Adrenal gland (tissue), 12 donors: ENCODE results near the gene HOXA3. TPM values are rescaled to one million over a fixed set of nuclear protein-coding genes. Genes with fewer than 3 reads are reported as not detected.

Experiments used
- DNase-seq, 7 donors: peaks; one replicate each; pipeline ENCODE4 v3.0.0-alpha.2; 2019 to 2020
- H3K27ac ChIP-seq, 5 donors: fragments of 200-600 bp; sonication (generic) in 4 of 5; 1 replicate in 3 of 5; 2 replicates in 2 of 5; pipeline versions ENCODE4 v1.5.1 to v1.8.0; 2016 to 2020; ENCODE audit warnings: mild to moderate bottlenecking in 1 of 5
- H3K27me3 ChIP-seq: fragments of 200-600 bp; 2 replicates; pipeline ENCODE4 v1.8.0; 2021
- H3K36me3 ChIP-seq, 2 donors: fragments of 200-600 bp; replicated peaks in 1 of 2; 1 replicate in 1 of 2; 2 replicates in 1 of 2; pipeline versions ENCODE4 v1.5.1 to v1.8.0; 2018 to 2022
- H3K4me1 ChIP-seq, 2 donors: fragments of 200-600 bp; replicated peaks in 1 of 2; 1 replicate in 1 of 2; 2 replicates in 1 of 2; pipeline versions ENCODE4 v1.5.1 to v1.8.0; 2018 to 2021
- H3K4me3 ChIP-seq, 4 donors: fragments of 200-600 bp; sonication (generic) in 3 of 4; one replicate each; pipeline ENCODE4 v1.5.1; 2016 to 2018
- H3K9me3 ChIP-seq, 3 donors: fragments of 200-600 bp; sonication (generic) in 1 of 3; replicated peaks in 1 of 3; 1 replicate in 2 of 3; 2 replicates in 1 of 3; pipeline versions ENCODE4 v1.5.1 to v1.8.0; 2016 to 2021
- POLR2A ChIP-seq, 2 donors: fragments of 450-650 bp; IDR thresholded peaks; one replicate each; pipeline ENCODE4 v1.6.1; 2017; ENCODE audit warnings: antibody characterized with exemption in 2 of 2, mild to moderate bottlenecking in 2 of 2, moderate library complexity in 1 of 2
- WGBS, 4 donors: extraction: QIAGEN DNeasy Blood & Tissue Kit in 2 of 4; methylation state at CpG; one replicate each; pipeline versions ENCODE4 v1.1.5 to v1.1.7; 2013 to 2017; 5-methylcytosine and 5-hydroxymethylcytosine counted together
- intact Hi-C, 2 donors: fragments of 100-400 bp; cut with DNase I; formaldehyde crosslinking; loops; one replicate each; pipeline versions ENCODE4 v1.14.1 to v1.15.0; 2022 to 2023
- polyA plus RNA-seq, 3 donors: library from polyadenylated mRNA; stranded (reverse); fragments of 200-250 nt in 2 of 3; fragments of 350-450 nt in 1 of 3; fragmentation: Illumina TruSeq in 1 of 3; extraction: RNeasy Lipid Tissue Mini Kit (QIAGEN cat#74804) in 1 of 3; gene quantifications; one replicate each; pipeline ENCODE4 v1.2.3, GENCODE V29; 2013 to 2014
- total RNA-seq, 9 donors: library from RNA; depleted of rRNA in 4 of 9; stranded (reverse); fragments of >200 nt in 4 of 9; fragments of 120-200 nt in 1 of 9; fragmentation: NEBNext Ultra II Directional in 1 of 9; extraction: Animal tissue kit (Norgen Biotek cat#: 25700) in 1 of 9; gene quantifications; one replicate each; pipeline versions ENCODE4 v1.1.0 to v1.2.4, GENCODE V29; 2013 to 2023
- TF ChIP-seq, protein P1 (sequence below), 6 experiments: fragments of 450-650 bp in 4 of 6; fragments of 200-600 bp in 2 of 6; sonication (generic) in 1 of 6; IDR thresholded peaks; 1 replicate in 5 of 6; 2 replicates in 1 of 6; pipeline versions ENCODE4 v1.5.1 to v1.8.0; 2016 to 2021; ENCODE audit warnings: antibody characterized with exemption in 6 of 6, mild to moderate bottlenecking in 2 of 6, moderate library complexity in 1 of 6
- donor health status: healthy with polysubstance abuse.
- donor health status: Bipolar disorder and iron deficiency.
- donor health status: DM: yes; HTN: yes; CAD: no.
- donor health status: DM: no; HTN: no; CAD: no.
- donor health status: DM: no; HTN: no; CAD: no.
- donor health status: DM: yes; HTN: yes; CAD: no.

HOXA3 gene
- total and polyA plus RNA-seq, 12 donors, result 1.0 to 32.7 (median 3.8) TPM

DNA sequence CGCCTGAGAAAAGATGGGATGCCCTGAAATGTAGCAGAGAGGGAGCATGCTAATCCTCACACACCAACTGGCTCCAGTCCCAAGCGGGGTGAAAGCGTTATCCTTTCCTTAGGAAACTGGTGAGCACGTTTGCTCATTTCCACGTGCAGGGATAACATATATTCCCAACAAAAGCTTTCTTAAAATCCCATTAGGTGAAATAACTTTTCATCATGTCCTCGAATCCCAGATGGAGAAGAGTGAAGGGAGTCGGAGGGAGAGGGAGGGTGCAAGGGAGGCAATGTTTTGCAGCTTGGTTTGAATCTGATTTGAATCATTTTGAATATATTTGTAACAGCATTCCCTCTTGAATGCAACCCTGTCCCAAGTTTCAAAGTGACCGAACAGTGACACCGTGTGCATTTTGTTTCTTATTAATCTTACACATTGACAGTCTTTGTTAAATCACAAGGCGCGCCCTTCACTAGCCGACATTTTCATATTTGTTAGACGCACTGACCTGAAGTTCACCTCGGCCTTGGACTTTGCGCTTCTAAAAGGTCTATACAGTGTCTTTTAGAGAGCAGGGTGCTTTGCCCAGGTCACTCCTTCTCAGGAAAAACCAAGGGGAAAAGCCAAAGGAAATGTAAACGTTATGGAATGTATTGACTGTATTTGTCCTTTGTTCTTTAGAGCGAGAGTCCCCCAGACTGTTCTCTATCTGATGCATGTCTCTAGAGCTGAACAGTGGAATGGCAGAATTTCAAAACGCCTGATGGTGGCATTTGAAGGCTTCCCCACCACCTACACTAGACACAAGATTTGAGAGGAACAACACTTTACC is 18.8 kb downstream of the HOXA3 start:
- H3K9me3 ChIP-seq, result no peaks in the 10 kb centered on the region
- WGBS, 4 donors, result 69 to 75% (median 73%) methylated on average over 18 of the region's 18 CpGs
- no peaks in the 10 kb centered on the region for H3K36me3 ChIP-seq
- TF ChIP-seq POLR2A (IDR thresholded peaks at IDR 0.05), result no peak
- TF ChIP-seq, protein P1, sequence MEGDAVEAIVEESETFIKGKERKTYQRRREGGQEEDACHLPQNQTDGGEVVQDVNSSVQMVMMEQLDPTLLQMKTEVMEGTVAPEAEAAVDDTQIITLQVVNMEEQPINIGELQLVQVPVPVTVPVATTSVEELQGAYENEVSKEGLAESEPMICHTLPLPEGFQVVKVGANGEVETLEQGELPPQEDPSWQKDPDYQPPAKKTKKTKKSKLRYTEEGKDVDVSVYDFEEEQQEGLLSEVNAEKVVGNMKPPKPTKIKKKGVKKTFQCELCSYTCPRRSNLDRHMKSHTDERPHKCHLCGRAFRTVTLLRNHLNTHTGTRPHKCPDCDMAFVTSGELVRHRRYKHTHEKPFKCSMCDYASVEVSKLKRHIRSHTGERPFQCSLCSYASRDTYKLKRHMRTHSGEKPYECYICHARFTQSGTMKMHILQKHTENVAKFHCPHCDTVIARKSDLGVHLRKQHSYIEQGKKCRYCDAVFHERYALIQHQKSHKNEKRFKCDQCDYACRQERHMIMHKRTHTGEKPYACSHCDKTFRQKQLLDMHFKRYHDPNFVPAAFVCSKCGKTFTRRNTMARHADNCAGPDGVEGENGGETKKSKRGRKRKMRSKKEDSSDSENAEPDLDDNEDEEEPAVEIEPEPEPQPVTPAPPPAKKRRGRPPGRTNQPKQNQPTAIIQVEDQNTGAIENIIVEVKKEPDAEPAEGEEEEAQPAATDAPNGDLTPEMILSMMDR (IDR thresholded peaks at IDR 0.05), result no peak
- peak overlapping the region in 2 of 5 donors; percentile 42 to 73 for H3K27ac ChIP-seq
- peaks cover 13 to 44% of the 10 kb centered on the region in 2 donors for H3K4me1 ChIP-seq
- no peak overlapping the region for H3K4me3 ChIP-seq
- H3K27me3 ChIP-seq, result no peaks in the 10 kb centered on the region
- DNase-seq, result peak in 3 of 7 donors; percentile 14 to 52 (median 18)
- intact Hi-C loops, result no loop called here

DNA sequence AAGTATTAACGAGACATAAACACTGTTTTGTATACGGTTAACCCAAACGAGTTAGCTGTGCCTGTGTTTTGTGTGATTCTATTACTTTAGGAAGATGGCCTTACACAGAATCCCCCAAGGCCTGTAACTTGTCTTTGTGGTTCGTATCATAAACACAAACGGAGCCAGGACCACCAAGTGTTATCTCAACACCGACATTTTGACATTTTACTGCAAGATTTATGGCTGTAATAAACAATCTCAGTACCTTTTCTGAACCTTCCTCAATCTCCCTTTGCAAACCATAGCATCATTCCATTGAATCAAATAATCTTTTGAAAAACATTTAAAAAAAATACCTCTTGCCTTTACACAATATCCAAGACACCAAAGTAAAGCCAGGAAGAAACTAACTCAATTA is 19.4 kb downstream of the HOXA3 start:
- TF ChIP-seq POLR2A (IDR thresholded peaks at IDR 0.05), result no peak
- TF ChIP-seq, protein P1 (IDR thresholded peaks at IDR 0.05), result no peak
- no peak for DNase-seq
- Histone ChIP-seq H3K9me3 (no peaks in the 10 kb centered on the region), H3K4me1 (peaks cover 13 to 51% of the 10 kb centered on the region in 2 donors), H3K27ac (no peak overlapping the region), H3K36me3 (no peaks in the 10 kb centered on the region), H3K4me3 (no peak overlapping the region), H3K27me3 (no peaks in the 10 kb centered on the region)
- WGBS, 4 donors, result 68 to 72% (median 70%) methylated on average over 6 of the region's 6 CpGs
- intact Hi-C loops, result no loop called here

DNA sequence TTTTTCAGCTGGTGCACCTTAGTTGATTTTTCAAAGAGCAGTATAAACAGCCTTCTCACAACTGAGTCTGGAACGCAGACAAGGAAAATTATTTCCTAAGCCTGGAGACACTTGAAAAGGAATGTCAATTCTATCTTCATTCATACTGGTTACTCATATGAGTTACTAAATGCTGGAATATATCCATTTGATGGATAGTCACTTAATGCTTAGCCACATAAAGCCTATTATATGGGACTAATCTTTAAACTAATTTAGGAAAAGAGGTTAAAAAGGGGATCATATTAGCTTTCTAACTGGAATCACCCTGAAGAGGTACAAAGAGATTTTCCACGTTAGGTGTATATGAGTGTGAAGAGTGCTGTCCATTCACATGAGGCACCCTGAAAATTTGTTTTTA is 20.2 kb downstream of the HOXA3 start:
- Histone ChIP-seq H3K4me1 (peaks cover 13 to 54% of the 10 kb centered on the region in 2 donors), H3K27me3 (no peaks in the 10 kb centered on the region)

GRCh38 chr7:27131390-27131819 is 21.0 kb downstream of the HOXA3 start:
- Histone ChIP-seq H3K27me3 (no peaks in the 10 kb centered on the region), H3K27ac (peak overlapping the region; percentile 60 to 98 (median 70)), H3K4me3 (peak overlapping the region; percentile 1 to 96 (median 60)), H3K9me3 (no peaks in the 10 kb centered on the region), H3K4me1 (peaks cover 13 to 54% of the 10 kb centered on the region in 2 donors), H3K36me3 (no peaks in the 10 kb centered on the region)
- 49 to 54% (median 52%) methylated on average over 12 of the region's 12 CpGs for WGBS, 4 donors
- intact Hi-C loops, result no loop called here
- TF ChIP-seq, protein P1 (IDR thresholded peaks at IDR 0.05), result no peak
- no peak for TF ChIP-seq POLR2A (IDR thresholded peaks at IDR 0.05)
- DNase-seq, result no peak

More for the DNA sequence above, 20.2 kb downstream of the HOXA3 start:
- intact Hi-C loops, result no loop called here
- TF ChIP-seq POLR2A (IDR thresholded peaks at IDR 0.05), result no peak
- H3K36me3 ChIP-seq, result no peaks in the 10 kb centered on the region
- no peak for DNase-seq
- WGBS, 4 donors, result 80 to 85% (median 83%) methylated on average over 2 of the region's 2 CpGs
- H3K27ac ChIP-seq, result no peak overlapping the region
- H3K9me3 ChIP-seq, result no peaks in the 10 kb centered on the region
- H3K4me3 ChIP-seq, result no peak overlapping the region
